HTERT RPE-1 (cell line): ENCODE data around the gene CDK3.

Source experiments
- in situ Hi-C: fragments of 300-500 bp; cut with MboI; formaldehyde crosslinking; loops from 4 replicates; pipeline ENCODE4 v1.14.3; 2020; ENCODE audit warnings: low sequenced_read_pairs

The CDK3 gene

GRCh38 chr17:76013377-76013932 is 12.8 kb downstream of the CDK3 start:
- in situ Hi-C loops, result no loop called here

GRCh38 chr17:76014100-76014924 is 13.7 kb downstream of the CDK3 start:
- in situ Hi-C loops, result no loop called here

- in situ Hi-C loops, result no loop called here
These were observed 14.2 kb downstream of the CDK3 start for GRCh38 chr17:76014925-76015261.

GRCh38 chr17:76017481-76018339 is 17.1 kb downstream of the CDK3 start:
- in situ Hi-C loops, result no loop called here

GRCh38 chr17:76018340-76018680 is 17.7 kb downstream of the CDK3 start:
- in situ Hi-C loops, result no loop called here

GRCh38 chr17:76018801-76019200 is 18.1 kb downstream of the CDK3 start:
- in situ Hi-C loops, result no loop called here

GRCh38 chr17:76019833-76020467 is 19.3 kb downstream of the CDK3 start:
- in situ Hi-C loops, result no loop called here

- in situ Hi-C loops, result no loop called here
These were observed 21.6 kb downstream of the CDK3 start for GRCh38 chr17:76022285-76022684.

- in situ Hi-C loops, result no loop called here
These were observed 22.6 kb downstream of the CDK3 start for GRCh38 chr17:76022973-76023899.

GRCh38 chr17:76023900-76024237 is 23.2 kb downstream of the CDK3 start:
- in situ Hi-C loops, result no loop called here

GRCh38 chr17:76024353-76024752 is 23.7 kb downstream of the CDK3 start:
- in situ Hi-C loops, result no loop called here

- in situ Hi-C loops, result no loop called here
These were observed 24.6 kb downstream of the CDK3 start for GRCh38 chr17:76025294-76025693.

GRCh38 chr17:76026714-76027158 is 26.1 kb downstream of the CDK3 start:
- in situ Hi-C loops, result no loop called here

- in situ Hi-C loops, result no loop called here
These were observed 26.6 kb downstream of the CDK3 start, which contains the start of gene EVPL for GRCh38 chr17:76027159-76027839. Gene EVPL, minus strand, starts transcription at chr17:76027306. Its CDS starts 108 bp downstream, at chr17:76027198.

GRCh38 chr17:76032073-76032779 is 31.6 kb downstream of the CDK3 start:
- in situ Hi-C loops, result no loop called here

- in situ Hi-C loops, result no loop called here
These were observed 32.1 kb downstream of the CDK3 start for GRCh38 chr17:76032780-76033108.

- in situ Hi-C loops, result no loop called here
These were observed 32.5 kb downstream of the CDK3 start for GRCh38 chr17:76033139-76033538.

- in situ Hi-C loops, result no loop called here
These were observed 34.0 kb downstream of the CDK3 start for GRCh38 chr17:76034428-76035350.
